WTC11 (cell line): ENCODE results near the gene TSPAN1. TPM values are rescaled to one million over a fixed set of nuclear protein-coding genes. Genes with fewer than 3 reads are reported as not detected.

Experiments used
- ATAC-seq: fragments of 200-7000 bp; cut with Tn5 transposase; 2 replicates; pipeline ENCODE4 v1.10.0; 2021; ENCODE audit warnings: mild to moderate bottlenecking, moderate library complexity
- CTCF ChIA-PET: fragments of 300-600 bp; sonication (Branson Sonifier 250); formaldehyde crosslinking; loops from one replicate; lab custom pipeline; 2021; ENCODE audit warnings: antibody characterized with exemption; lab: Charles Lee
- POLR2A ChIA-PET: fragments of 350-600 bp; sonication (Branson Sonifier 250); formaldehyde crosslinking; loops from one replicate; lab custom pipeline; 2021; ENCODE audit warnings: antibody characterized with exemption; lab: Charles Lee
- DNase-seq: peaks from one replicate; pipeline ENCODE4 v3.0.0; 2021; ENCODE audit warnings: low spot score
- H3K27ac Mint-ChIP-seq: 2 replicates; pipeline ENCODE4 v1.8.0; 2021; ENCODE audit warnings: mixed read lengths
- H3K27me3 Mint-ChIP-seq: 2 replicates; pipeline ENCODE4 v1.8.0; 2021; ENCODE audit warnings: low read depth, mild to moderate bottlenecking, moderate library complexity, mixed read lengths
- H3K36me3 Mint-ChIP-seq: 2 replicates; pipeline ENCODE4 v1.8.0; 2021; ENCODE audit warnings: mixed read lengths
- H3K4me1 Mint-ChIP-seq: 2 replicates; pipeline ENCODE4 v1.8.0; 2022; ENCODE audit warnings: mixed read lengths
- H3K4me3 Mint-ChIP-seq: 2 replicates; pipeline ENCODE4 v1.8.0; 2021; ENCODE audit warnings: mild to moderate bottlenecking, moderate library complexity, mixed read lengths
- H3K9me3 Mint-ChIP-seq: 2 replicates; pipeline ENCODE4 v1.8.0; 2021; ENCODE audit warnings: mixed read lengths
- AR ChIP-seq: fragments of 250-450 bp; sonication (Bioruptor Pico); IDR thresholded peaks from 2 replicates; pipeline ENCODE4 v1.9.0; 2021; ENCODE audit warnings: mild to moderate bottlenecking
- ARID4B ChIP-seq: sonication (generic); formaldehyde crosslinking; IDR thresholded peaks from 2 replicates; pipeline ENCODE4 v1.8.0; 2023; ENCODE audit warnings: missing genetic modification reagents, mild to moderate bottlenecking, borderline replicate concordance
- ATF6 ChIP-seq: sonication (generic); formaldehyde crosslinking; IDR thresholded peaks from 2 replicates; pipeline ENCODE4 v1.8.1; 2023; ENCODE audit warnings: mild to moderate bottlenecking, missing genetic modification reagents
- CTCF ChIP-seq: fragments of 200-600 bp; IDR thresholded peaks from 2 replicates; pipeline ENCODE4 v1.8.0; 2022; ENCODE audit warnings: antibody characterized with exemption
- E2F1 ChIP-seq: sonication (generic); formaldehyde crosslinking; IDR thresholded peaks from 2 replicates; pipeline ENCODE4 v1.8.0; 2022; ENCODE audit warnings: mild to moderate bottlenecking, missing genetic modification reagents
- ERG ChIP-seq: fragments of 250-450 bp; sonication (Bioruptor Pico); IDR thresholded peaks from 2 replicates; pipeline ENCODE4 v1.8.0; 2021; ENCODE audit warnings: mild to moderate bottlenecking
- FOXP4 ChIP-seq: sonication (generic); formaldehyde crosslinking; IDR thresholded peaks from 2 replicates; pipeline ENCODE4 v1.8.0; 2022; ENCODE audit warnings: mild to moderate bottlenecking, missing genetic modification reagents
- JUN ChIP-seq: sonication (generic); formaldehyde crosslinking; IDR thresholded peaks from 2 replicates; pipeline ENCODE4 v1.8.0; 2023; ENCODE audit warnings: mild to moderate bottlenecking, missing genetic modification reagents
- KAT7 ChIP-seq: sonication (generic); formaldehyde crosslinking; IDR thresholded peaks from 2 replicates; pipeline ENCODE4 v1.8.1; 2023; ENCODE audit warnings: missing genetic modification reagents, mild to moderate bottlenecking, borderline replicate concordance
- MYBL2 ChIP-seq: sonication (generic); formaldehyde crosslinking; IDR thresholded peaks from 2 replicates; pipeline ENCODE4 v1.8.1; 2023; ENCODE audit warnings: mild to moderate bottlenecking, moderate library complexity, missing genetic modification reagents
- OVOL2 ChIP-seq: fragments of 250-450 bp; sonication (Bioruptor Pico); IDR thresholded peaks from 2 replicates; pipeline ENCODE4 v1.9.0; 2021; ENCODE audit warnings: mild to moderate bottlenecking, borderline replicate concordance
- RELA ChIP-seq: sonication (generic); formaldehyde crosslinking; IDR thresholded peaks from 2 replicates; pipeline ENCODE4 v1.8.1; 2022; ENCODE audit warnings: missing genetic modification reagents, mild to moderate bottlenecking, borderline replicate concordance
- ZNF219 ChIP-seq: sonication (generic); formaldehyde crosslinking; IDR thresholded peaks from 2 replicates; pipeline ENCODE4 v1.8.0; 2023; ENCODE audit warnings: missing genetic modification reagents, mild to moderate bottlenecking, borderline replicate concordance
- ZNF263 ChIP-seq: sonication (generic); formaldehyde crosslinking; IDR thresholded peaks from 2 replicates; pipeline ENCODE4 v1.8.1; 2022; ENCODE audit warnings: low read depth, mild to moderate bottlenecking, moderate library complexity, missing genetic modification reagents
- total RNA-seq: library from RNA; stranded (reverse); gene quantifications from 3 replicates; pipeline ENCODE4 v1.2.3, GENCODE V29; 2021

TSPAN1 gene
- total RNA-seq, 1 experiment from 2014 or later: 0.50 TPM

- TF ChIP-seq ARID4B (CRISPR knock-in tag): no peak
Measured at GRCh38 chr1:46157916-46158311, 17.0 kb upstream of the TSPAN1 start (continued).

GRCh38 chr1:46158312-46159281 lies 16.3 kb upstream of the TSPAN1 start:
- no peak for DNase-seq
- Mint-ChIP-seq H3K36me3 (no peaks in the 10 kb centered on the region), H3K9me3 (no peaks in the 10 kb centered on the region), H3K4me3 (no peak overlapping the region), H3K27me3 (no peaks in the 10 kb centered on the region), H3K4me1 (no peaks in the 10 kb centered on the region), H3K27ac (no peak overlapping the region)
- no peak for ATAC-seq
- ChIA-PET POLR2A (interaction anchor here (0.6 kb wide), 1 partner anchor 117 kb away, joined by 4 read pairs; no protein-coding TSS in a partner anchor), CTCF (interaction anchor here (0.8 kb wide), 1 partner anchor 8 kb away, joined by 4 read pairs; no protein-coding TSS in a partner anchor)
- TF ChIP-seq RELA (CRISPR knock-in tag) (no peak), FOXP4 (CRISPR knock-in tag) (no peak), JUN (CRISPR knock-in tag) (no peak), E2F1 (CRISPR knock-in tag) (no peak), ZNF219 (CRISPR knock-in tag) (no peak), CTCF (no peak), ATF6 (CRISPR knock-in tag) (no peak), KAT7 (no peak), OVOL2 (no peak), ZNF263 (CRISPR knock-in tag) (no peak), ERG (CRISPR knock-in tag) (no peak), AR (no peak), MYBL2 (CRISPR knock-in tag) (no peak)
